Measurements from ENCODE around the gene ALK.

DNA sequence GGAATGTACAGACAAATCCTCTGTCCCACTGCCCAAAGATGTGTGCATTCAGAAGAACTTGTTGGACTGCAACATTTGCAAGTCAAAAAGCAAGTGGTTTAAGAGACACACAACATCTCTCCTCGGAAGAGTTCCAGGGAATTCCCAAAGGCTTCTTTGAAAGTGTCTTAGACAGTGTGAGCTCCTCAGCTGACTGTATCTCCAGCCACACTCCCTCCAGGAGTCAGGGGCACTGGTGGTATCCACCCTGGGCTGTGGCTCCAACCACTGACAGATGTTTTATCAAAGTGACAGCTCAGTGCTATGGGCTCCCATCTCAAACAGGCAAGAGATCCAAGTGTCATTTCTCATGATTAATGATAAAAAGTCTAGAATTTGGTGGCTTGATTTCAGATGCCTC is 48.5 kb downstream of the ALK start:
- TF ChIP-seq CTCF (conservative IDR thresholded peaks at IDR 0.05; ENCODE audit: low read depth, low read length) (no peak), EZH2 (IDR thresholded peaks at IDR 0.05; ENCODE audit: borderline replicate concordance, low read depth, low read length, poor library complexity, severe bottlenecking) (no peak)

Data from A673 (cell line).